Measurements from ENCODE around the gene KMO. TPM values are rescaled to one million over a fixed set of nuclear protein-coding genes. Genes with fewer than 3 reads are reported as not detected.

The KMO gene
- total and polyA plus RNA-seq, 2 of the 8 experiments (the other 6 are each of a cell fraction or from before 2014, with no cell fraction given): not detected

- TF ChIP-seq KDM4A (IDR thresholded peaks at IDR 0.05; ENCODE audit: low read depth, low read length, severe bottlenecking): peak; percentile 82
Observed at GRCh38 chr1:241639623-241640148, 107.5 kb downstream of the KMO start (continued).
